ENCODE measurements around the gene WLS.

Gene WLS

DNA sequence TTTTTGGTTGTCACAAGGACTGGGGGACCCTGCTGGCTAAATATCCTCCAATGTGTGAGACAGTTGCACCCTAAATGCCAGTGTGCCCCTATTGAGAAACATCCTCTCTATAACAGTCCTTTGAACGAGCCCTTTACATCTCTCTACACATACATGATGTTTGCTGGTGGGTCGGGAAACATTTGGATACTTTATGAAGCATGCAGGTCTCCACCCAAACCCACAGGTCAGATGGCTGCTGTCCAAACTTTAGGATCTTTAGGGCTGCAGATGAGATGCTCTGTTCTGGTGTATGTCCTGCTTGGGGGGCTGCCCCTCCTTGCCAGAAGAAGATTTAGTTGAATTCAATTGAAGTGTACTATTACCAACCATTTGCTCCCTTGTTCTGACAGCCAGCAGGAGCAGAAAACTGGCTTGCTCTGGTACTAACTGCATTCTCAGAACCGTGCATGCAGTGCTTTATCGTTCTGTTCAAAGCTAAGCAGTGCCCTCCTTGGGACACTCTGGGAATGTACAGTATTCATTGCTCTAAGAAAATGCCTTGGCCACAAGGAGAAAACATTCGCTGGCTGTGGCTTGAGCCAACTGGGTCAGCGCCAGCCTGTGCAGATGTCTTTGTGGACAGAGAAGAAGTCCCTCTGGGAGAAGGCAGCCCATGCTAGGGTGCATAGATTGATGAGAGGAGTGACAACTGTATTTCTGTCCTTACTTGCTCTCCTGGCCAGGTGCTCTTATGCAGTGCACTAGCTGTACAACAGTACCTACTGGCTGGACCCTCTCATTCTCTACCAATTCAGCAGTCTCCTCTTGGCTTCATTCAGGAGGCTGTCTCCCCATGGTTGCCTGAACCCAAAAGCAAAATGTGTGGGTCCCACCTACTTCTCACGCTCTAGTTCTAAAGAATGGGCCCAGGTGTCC is 120.5 kb downstream of the WLS start:
- Histone ChIP-seq H3K36me3 (ENCODE audit: insufficient read depth, low read length) (no peaks in the 10 kb centered on the region), H3K9me3 (ENCODE audit: low read depth, low read length) (no peaks in the 10 kb centered on the region), H3K27ac (no peak overlapping the region), H3K9ac (ENCODE audit: insufficient read length) (no peak overlapping the region), H3K4me3 (no peak overlapping the region)
- TF ChIP-seq POLR2AphosphoS5 (IDR thresholded peaks at IDR 0.05; ENCODE audit: borderline replicate concordance, low read depth, low read length), result no peak
- TF ChIP-seq FOXP2 (optimal IDR thresholded peaks at IDR 0.05; ENCODE audit: control extremely low read depth, extremely low read length, insufficient read depth), result no peak
- no peak for TF ChIP-seq EZH2 (IDR thresholded peaks at IDR 0.05)
- DNase-seq (ENCODE audit: low read depth, low spot score), result no peak

DNA sequence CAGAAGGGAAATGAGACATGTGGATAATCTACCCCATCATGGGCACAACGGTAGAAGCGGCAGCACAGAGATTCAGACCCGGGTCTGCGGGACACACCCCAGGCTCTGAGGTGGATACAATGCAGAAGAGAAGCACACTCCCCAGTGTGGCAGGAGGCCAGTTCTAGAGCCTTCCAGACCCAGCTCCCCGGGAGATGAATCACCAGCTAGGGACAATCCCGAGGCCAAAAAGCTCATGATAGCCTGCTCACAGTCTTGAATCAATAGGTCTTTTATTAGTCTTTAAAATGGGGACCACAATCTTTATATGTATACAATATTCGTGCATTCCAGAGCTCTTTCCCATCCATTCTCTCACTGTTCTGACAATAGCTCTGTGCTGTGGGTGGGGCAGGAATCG is 124.6 kb downstream of the WLS start:
- no peak overlapping the region for H3K27ac ChIP-seq
- no peak for DNase-seq (ENCODE audit: low read depth, low spot score)
- no peak overlapping the region for H3K9ac ChIP-seq (ENCODE audit: insufficient read length)
- TF ChIP-seq FOXP2 (optimal IDR thresholded peaks at IDR 0.05; ENCODE audit: control extremely low read depth, extremely low read length, insufficient read depth), result no peak
- no peak for TF ChIP-seq POLR2AphosphoS5 (IDR thresholded peaks at IDR 0.05; ENCODE audit: borderline replicate concordance, low read depth, low read length)
- TF ChIP-seq EZH2 (IDR thresholded peaks at IDR 0.05), result no peak
- H3K9me3 ChIP-seq (ENCODE audit: low read depth, low read length), result no peaks in the 10 kb centered on the region
- H3K36me3 ChIP-seq (ENCODE audit: insufficient read depth, low read length), result no peaks in the 10 kb centered on the region
- no peak overlapping the region for H3K4me3 ChIP-seq

DNA sequence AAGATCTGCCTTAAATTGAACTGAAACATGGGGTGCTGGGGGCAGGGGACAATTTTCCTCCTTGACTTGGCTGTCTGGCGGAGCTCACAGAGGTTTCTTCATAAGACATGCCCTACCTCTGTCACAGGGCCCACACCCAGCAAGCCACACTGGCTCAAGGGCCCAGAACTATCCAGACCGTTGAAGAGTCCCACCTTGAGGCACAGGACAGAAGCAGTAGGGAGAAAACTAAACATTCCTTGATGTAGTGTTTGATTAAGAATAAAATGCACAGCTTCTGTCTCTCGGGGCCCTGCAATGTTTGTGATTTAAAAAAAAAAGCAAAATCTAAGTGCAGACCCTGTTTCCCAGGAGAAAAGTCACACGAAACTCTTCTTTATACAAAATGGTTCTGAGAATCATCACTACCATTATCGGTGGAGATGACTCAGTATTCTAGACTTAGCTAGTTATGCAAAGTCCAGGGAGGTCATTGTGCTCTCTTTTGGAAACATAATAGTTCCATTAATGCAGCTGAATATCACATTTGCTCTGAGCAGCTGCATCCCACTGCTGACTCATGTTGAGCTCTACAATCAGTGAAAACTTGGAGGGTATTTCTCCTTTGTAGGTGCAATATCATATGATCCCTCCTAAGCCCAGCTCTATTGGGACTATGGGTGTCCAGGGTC is 128.3 kb downstream of the WLS start:
- no peak for DNase-seq (ENCODE audit: low read depth, low spot score)
- Histone ChIP-seq H3K36me3 (ENCODE audit: insufficient read depth, low read length) (no peaks in the 10 kb centered on the region), H3K27ac (no peak overlapping the region), H3K9me3 (ENCODE audit: low read depth, low read length) (no peaks in the 10 kb centered on the region), H3K4me3 (no peak overlapping the region), H3K9ac (ENCODE audit: insufficient read length) (no peak overlapping the region)
- TF ChIP-seq POLR2AphosphoS5 (IDR thresholded peaks at IDR 0.05; ENCODE audit: borderline replicate concordance, low read depth, low read length) (no peak), FOXP2 (optimal IDR thresholded peaks at IDR 0.05; ENCODE audit: control extremely low read depth, extremely low read length, insufficient read depth) (no peak), EZH2 (IDR thresholded peaks at IDR 0.05) (no peak)

- no peak for TF ChIP-seq FOXP2 (optimal IDR thresholded peaks at IDR 0.05; ENCODE audit: control extremely low read depth, extremely low read length, insufficient read depth)
- H3K36me3 ChIP-seq (ENCODE audit: insufficient read depth, low read length), result no peaks in the 10 kb centered on the region
- no peaks in the 10 kb centered on the region for H3K9me3 ChIP-seq (ENCODE audit: low read depth, low read length)
- no peak overlapping the region for H3K9ac ChIP-seq (ENCODE audit: insufficient read length)
- no peak overlapping the region for H3K27ac ChIP-seq
- no peak overlapping the region for H3K4me3 ChIP-seq
- DNase-seq (ENCODE audit: low read depth, low spot score), result no peak
Measured at GRCh38 chr1:68103011-68103545, 129.2 kb downstream of the WLS start.

DNA sequence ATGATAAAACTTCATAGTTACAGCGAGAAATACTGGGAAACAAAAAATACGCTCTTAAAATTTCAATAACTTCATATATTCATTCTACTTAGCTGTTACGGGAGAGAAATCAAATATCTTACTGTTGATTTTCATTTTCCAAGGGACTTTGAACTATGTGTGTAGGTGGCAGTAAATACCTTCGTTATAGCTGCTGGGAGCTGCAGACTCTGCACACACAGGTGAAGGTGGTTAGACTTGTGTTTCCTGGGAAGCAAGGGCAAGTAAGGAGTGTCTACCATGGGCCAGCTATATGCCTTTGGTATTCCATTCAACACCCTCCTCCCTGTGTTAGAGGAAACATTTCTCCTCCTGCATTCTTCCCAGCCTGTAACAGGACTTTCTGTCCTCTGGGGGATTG is 130.5 kb downstream of the WLS start:
- H3K4me3 ChIP-seq, result no peak overlapping the region
- TF ChIP-seq POLR2AphosphoS5 (IDR thresholded peaks at IDR 0.05; ENCODE audit: borderline replicate concordance, low read depth, low read length), result no peak
- TF ChIP-seq FOXP2 (optimal IDR thresholded peaks at IDR 0.05; ENCODE audit: control extremely low read depth, extremely low read length, insufficient read depth), result no peak
- TF ChIP-seq EZH2 (IDR thresholded peaks at IDR 0.05), result no peak
- no peaks in the 10 kb centered on the region for H3K36me3 ChIP-seq (ENCODE audit: insufficient read depth, low read length)
- no peak for DNase-seq (ENCODE audit: low read depth, low spot score)
- no peak overlapping the region for H3K9ac ChIP-seq (ENCODE audit: insufficient read length)
- H3K27ac ChIP-seq, result no peak overlapping the region
- H3K9me3 ChIP-seq (ENCODE audit: low read depth, low read length), result no peaks in the 10 kb centered on the region

GRCh38 chr1:68100571-68100970 is 131.8 kb downstream of the WLS start:
- TF ChIP-seq POLR2AphosphoS5 (IDR thresholded peaks at IDR 0.05; ENCODE audit: borderline replicate concordance, low read depth, low read length), result no peak
- no peak for TF ChIP-seq FOXP2 (optimal IDR thresholded peaks at IDR 0.05; ENCODE audit: control extremely low read depth, extremely low read length, insufficient read depth)
- no peak for TF ChIP-seq EZH2 (IDR thresholded peaks at IDR 0.05)
- no peak overlapping the region for H3K9ac ChIP-seq (ENCODE audit: insufficient read length)
- H3K4me3 ChIP-seq, result no peak overlapping the region
- no peaks in the 10 kb centered on the region for H3K36me3 ChIP-seq (ENCODE audit: insufficient read depth, low read length)
- no peak overlapping the region for H3K27ac ChIP-seq
- DNase-seq (ENCODE audit: low read depth, low spot score), result no peak
- H3K9me3 ChIP-seq (ENCODE audit: low read depth, low read length), result no peaks in the 10 kb centered on the region

GRCh38 chr1:68093737-68094136 is 138.6 kb downstream of the WLS start:
- Histone ChIP-seq H3K27ac (no peak overlapping the region), H3K9ac (ENCODE audit: insufficient read length) (no peak overlapping the region), H3K4me3 (no peak overlapping the region), H3K9me3 (ENCODE audit: low read depth, low read length) (no peaks in the 10 kb centered on the region), H3K36me3 (ENCODE audit: insufficient read depth, low read length) (no peaks in the 10 kb centered on the region)
- no peak for DNase-seq (ENCODE audit: low read depth, low spot score)
- TF ChIP-seq POLR2AphosphoS5 (IDR thresholded peaks at IDR 0.05; ENCODE audit: borderline replicate concordance, low read depth, low read length) (no peak), EZH2 (IDR thresholded peaks at IDR 0.05) (no peak), FOXP2 (optimal IDR thresholded peaks at IDR 0.05; ENCODE audit: control extremely low read depth, extremely low read length, insufficient read depth) (no peak)

GRCh38 chr1:68087184-68087583 is 145.1 kb downstream of the WLS start:
- H3K4me3 ChIP-seq, result no peak overlapping the region
- H3K36me3 ChIP-seq (ENCODE audit: insufficient read depth, low read length), result no peaks in the 10 kb centered on the region
- DNase-seq (ENCODE audit: low read depth, low spot score), result no peak
- H3K27ac ChIP-seq, result no peak overlapping the region
- no peak for TF ChIP-seq FOXP2 (optimal IDR thresholded peaks at IDR 0.05; ENCODE audit: control extremely low read depth, extremely low read length, insufficient read depth)
- TF ChIP-seq POLR2AphosphoS5 (IDR thresholded peaks at IDR 0.05; ENCODE audit: borderline replicate concordance, low read depth, low read length), result no peak
- TF ChIP-seq EZH2 (IDR thresholded peaks at IDR 0.05), result no peak
- H3K9me3 ChIP-seq (ENCODE audit: low read depth, low read length), result no peaks in the 10 kb centered on the region
- no peak overlapping the region for H3K9ac ChIP-seq (ENCODE audit: insufficient read length)
